ENCODE results near the gene PRPF40A. TPM values are rescaled to one million over a fixed set of nuclear protein-coding genes. Genes with fewer than 3 reads are reported as not detected.

PRPF40A gene
- total and polyA plus RNA-seq, 2 of the 8 experiments (the other 6 are each of a cell fraction or from before 2014, with no cell fraction given) = 85.5 to 176 TPM

GRCh38 chr2:152609699-152610098 is 107.6 kb downstream of the PRPF40A start:
- no peak overlapping the region for H2AK5ac ChIP-seq (ENCODE audit: low read depth, low read length)
- no peak overlapping the region for H3K23ac ChIP-seq (ENCODE audit: insufficient read length)
- H3K4me1 ChIP-seq (replicated peaks in 1 of 4; ENCODE audit: control insufficient read depth in 3 of 4, insufficient read depth in 4 of 4, low read length in 3 of 4) = no peaks in the 10 kb centered on the region
- no peak overlapping the region for H3K14ac ChIP-seq (ENCODE audit: insufficient read length)
- H4K91ac ChIP-seq (replicated peaks; ENCODE audit: insufficient read length, low read length) = no peak overlapping the region
- no peaks in the 10 kb centered on the region for H3K79me2 ChIP-seq (ENCODE audit: control insufficient read depth in 1 of 2, insufficient read depth in 2 of 2, low read length in 2 of 2)
- no peaks in the 10 kb centered on the region for H3K79me1 ChIP-seq (ENCODE audit: low read depth, low read length)
- H2BK20ac ChIP-seq (ENCODE audit: low read length) = no peak overlapping the region
- no peak overlapping the region for H3K4ac ChIP-seq (replicated peaks; ENCODE audit: insufficient read length, low read depth, low read length)
- H2BK5ac ChIP-seq (ENCODE audit: low read depth, low read length) = no peak overlapping the region
- no peak for TF ChIP-seq SRF (IDR thresholded peaks at IDR 0.05; ENCODE audit: low read depth, low read length)
- FAIRE-seq = no peak
- H3K36me3 ChIP-seq (ENCODE audit: control insufficient read depth in 2 of 4, insufficient read depth in 4 of 4, low read length in 3 of 4) = peaks cover 0 to 25% (median 11%) of the 10 kb centered on the region in 4 experiments; a peak in 4 of 8 replicates
- H4K20me1 ChIP-seq (replicated peaks in 1 of 2; ENCODE audit: control insufficient read depth in 1 of 2, insufficient read depth in 2 of 2, low read length in 2 of 2) = no peaks in the 10 kb centered on the region
- no peak overlapping the region for H3K9ac ChIP-seq (replicated peaks in 1 of 4; ENCODE audit: extremely low read depth in 1 of 4, low read depth in 3 of 4, low read length in 3 of 4)
- no peak overlapping the region for H2BK120ac ChIP-seq (replicated peaks; ENCODE audit: low read depth, low read length)
- DNase-seq (ENCODE audit: low read depth in 1 of 2, low spot score in 2 of 2) = no peak
- CTCF ChIA-PET (ENCODE audit: partially characterized antibody) = interaction anchor here (1.0 kb wide), 1 partner anchor 27 kb away, joined by 3 read pairs; no protein-coding TSS in a partner anchor
- WGBS, 2 experiments (ENCODE audit: extremely low coverage in 1 of 2, insufficient coverage in 1 of 2, insufficient read length in 1 of 2, insufficient replicate concordance in 2 of 2, low coverage in 1 of 2, low lambda C conversion rate in 2 of 2, missing lambda C conversion rate in 1 of 2) = 77% methylated on average over 1 of the region's 1 CpG; no CpG with 5 or more reads in 1 of the 2 experiments
- no peak overlapping the region for H2BK12ac ChIP-seq (ENCODE audit: low read depth, low read length)
- no peaks in the 10 kb centered on the region for H3K9me3 ChIP-seq (ENCODE audit: insufficient read depth in 2 of 2, low read depth in 1 of 2, low read length in 1 of 2)
- no peak overlapping the region for H2BK15ac ChIP-seq (ENCODE audit: low read length)
- no peaks in the 10 kb centered on the region for H3K23me2 ChIP-seq (ENCODE audit: low read depth, low read length)
- POLR2A ChIA-PET (ENCODE audit: partially characterized antibody) = no interaction called here
- no peak overlapping the region for H2AFZ ChIP-seq (ENCODE audit: low read length)
- no peak overlapping the region for H4K8ac ChIP-seq (ENCODE audit: extremely low read depth, insufficient read depth, low read length)
- no peak overlapping the region for H3K27ac ChIP-seq (ENCODE audit: low read depth, low read length)
- no peak overlapping the region for H3K18ac ChIP-seq (ENCODE audit: extremely low read depth, low read length)
- H4K5ac ChIP-seq (ENCODE audit: insufficient read length, low read depth, low read length) = no peak overlapping the region
- no peak overlapping the region for H3K4me3 ChIP-seq (ENCODE audit: extremely low read depth in 1 of 4, insufficient read depth in 2 of 4, low read depth in 3 of 4, low read length in 4 of 4)
- H3K27me3 ChIP-seq (replicated peaks in 1 of 4; ENCODE audit: control insufficient read depth in 3 of 4, extremely low read depth in 1 of 4, insufficient read depth in 3 of 4, low read length in 3 of 4) = no peaks in the 10 kb centered on the region
- no peak overlapping the region for H3K4me2 ChIP-seq (ENCODE audit: insufficient read depth in 1 of 2, low read depth in 2 of 2, low read length in 2 of 2)
- no peak overlapping the region for H3K56ac ChIP-seq (replicated peaks; ENCODE audit: insufficient read length, low read depth, low read length)

Data from H1 (cell line).